ENCODE results near the gene BDKRB2. TPM values are rescaled to one million over a fixed set of nuclear protein-coding genes. Genes with fewer than 3 reads are reported as not detected.

Gene BDKRB2
- total RNA-seq, 1 experiment from 2014 or later: 0.28 TPM

- peaks cover 13% of the 10 kb centered on the region for H3K4me1 ChIP-seq (replicated peaks; ENCODE audit: insufficient read depth)
- H4K20me1 ChIP-seq (ENCODE audit: insufficient read depth): no peaks in the 10 kb centered on the region
- peak; percentile 14 to 80 for DNase-seq
- H3K4me2 ChIP-seq: peak overlapping the region; percentile 48; the same call in 1 of the 2 replicates
- CTCF ChIA-PET: interaction anchor here (0.5 kb wide), 1 partner anchor 21 kb away, joined by 3 read pairs; no protein-coding TSS in a partner anchor
- H3K4me3 ChIP-seq: no peak overlapping the region
- H3K27ac ChIP-seq: peak overlapping the region; percentile 68
- TF ChIP-seq CTCF (conservative IDR thresholded peaks at IDR 0.05) (no peak), EZH2 (IDR thresholded peaks at IDR 0.05; ENCODE audit: low read depth) (no peak)
- H3K27me3 ChIP-seq (ENCODE audit: insufficient read depth, low read depth): no peaks in the 10 kb centered on the region
- H3K36me3 ChIP-seq (ENCODE audit: low read depth): no peaks in the 10 kb centered on the region
- H3K9me2 ChIP-seq (ENCODE audit: insufficient read depth): no peaks in the 10 kb centered on the region
- no peaks in the 10 kb centered on the region for H3K79me2 ChIP-seq (ENCODE audit: low read depth)
- H3F3A ChIP-seq (ENCODE audit: insufficient read depth, low read depth): peaks cover 12% of the 10 kb centered on the region; the same call in 1 of the 2 replicates
- POLR2A ChIA-PET (ENCODE audit: unreplicated experiment): no interaction called here
- intact Hi-C loops (cut with micrococcal nuclease; ENCODE audit: unreplicated experiment): no loop called here
- no peaks in the 10 kb centered on the region for H3K9me3 ChIP-seq (ENCODE audit: insufficient read depth, low read depth)
- H2AFZ ChIP-seq: no peak overlapping the region
- no TSS peak for BruUV-seq (replicated peaks)
Measured at GRCh38 chr14:96246539-96246847, 41.9 kb downstream of the BDKRB2 start.

GRCh38 chr14:96247031-96247430, 42.4 kb downstream of the BDKRB2 start:
- Histone ChIP-seq H3K79me2 (ENCODE audit: low read depth) (no peaks in the 10 kb centered on the region), H3K4me2 (0 out of 2 replicates have a peak overlapping the region, but pooled peaks have one; percentile 8), H4K20me1 (ENCODE audit: insufficient read depth) (no peaks in the 10 kb centered on the region), H3F3A (ENCODE audit: insufficient read depth, low read depth) (peaks cover 12% of the 10 kb centered on the region; the same call in 1 of the 2 replicates), H2AFZ (no peak overlapping the region), H3K27ac (no peak overlapping the region), H3K36me3 (ENCODE audit: low read depth) (no peaks in the 10 kb centered on the region), H3K9me2 (ENCODE audit: insufficient read depth) (no peaks in the 10 kb centered on the region), H3K4me1 (replicated peaks; ENCODE audit: insufficient read depth) (peaks cover 13% of the 10 kb centered on the region), H3K4me3 (no peak overlapping the region), H3K27me3 (ENCODE audit: insufficient read depth, low read depth) (no peaks in the 10 kb centered on the region), H3K9me3 (ENCODE audit: insufficient read depth, low read depth) (no peaks in the 10 kb centered on the region)
- POLR2A ChIA-PET (ENCODE audit: unreplicated experiment): no interaction called here
- no peak for TF ChIP-seq CTCF (conservative IDR thresholded peaks at IDR 0.05)
- TF ChIP-seq EZH2 (IDR thresholded peaks at IDR 0.05; ENCODE audit: low read depth): no peak
- no TSS peak for BruUV-seq (replicated peaks)
- no peak for DNase-seq
- intact Hi-C loops (cut with micrococcal nuclease; ENCODE audit: unreplicated experiment): no loop called here
- CTCF ChIA-PET: interaction anchor here (0.5 kb wide), 1 partner anchor 21 kb away, joined by 3 read pairs; no protein-coding TSS in a partner anchor

- H3K36me3 ChIP-seq (ENCODE audit: low read depth): no peaks in the 10 kb centered on the region
- H4K20me1 ChIP-seq (ENCODE audit: insufficient read depth): no peaks in the 10 kb centered on the region
- no peaks in the 10 kb centered on the region for H3K79me2 ChIP-seq (ENCODE audit: low read depth)
- H3K4me2 ChIP-seq: no peak overlapping the region
- H3F3A ChIP-seq (ENCODE audit: insufficient read depth, low read depth): peaks cover 12% of the 10 kb centered on the region; the same call in 1 of the 2 replicates
- TF ChIP-seq EZH2 (IDR thresholded peaks at IDR 0.05; ENCODE audit: low read depth) (no peak), CTCF (conservative IDR thresholded peaks at IDR 0.05) (no peak)
- H3K9me2 ChIP-seq (ENCODE audit: insufficient read depth): no peaks in the 10 kb centered on the region
- ChIA-PET POLR2A (ENCODE audit: unreplicated experiment) (no interaction called here), CTCF (no interaction called here)
- no peak overlapping the region for H3K4me3 ChIP-seq
- no peaks in the 10 kb centered on the region for H3K9me3 ChIP-seq (ENCODE audit: insufficient read depth, low read depth)
- H3K27me3 ChIP-seq (ENCODE audit: insufficient read depth, low read depth): no peaks in the 10 kb centered on the region
- H3K4me1 ChIP-seq (replicated peaks; ENCODE audit: insufficient read depth): peaks cover 26% of the 10 kb centered on the region
- intact Hi-C loops (cut with micrococcal nuclease; ENCODE audit: unreplicated experiment): no loop called here
- no peak overlapping the region for H2AFZ ChIP-seq
- no TSS peak for BruUV-seq (replicated peaks)
- no peak for DNase-seq
- no peak overlapping the region for H3K27ac ChIP-seq
Measured at GRCh38 chr14:96249029-96249428, 44.4 kb downstream of the BDKRB2 start.

Measured in PC-9 (cell line).